Muscle of arm (tissue), 12 donors: ENCODE measurements around the gene PNPLA3. TPM values are rescaled to one million over a fixed set of nuclear protein-coding genes. Genes with fewer than 3 reads are reported as not detected.
"Not testable (repeated sequence)": the region's sequence is repeated elsewhere in the genome, so short reads cannot be mapped to it uniquely, and the experiment has no call there.

Experiments
- DNase-seq: peaks from one replicate; pipeline ENCODE4 v3.0.0-alpha.2; 2013
- polyA plus RNA-seq, 12 donors: library from polyadenylated mRNA; unstranded; fragments of 120-200 nt; gene quantifications; one replicate each; pipeline ENCODE4 v1.2.1, GENCODE V29; 2013; ENCODE audit not compliant: insufficient read length in 12 of 12

PNPLA3 gene
- polyA plus RNA-seq, 12 donors: 0.31 to 1.7 (median 0.49) TPM; not detected in 2

- DNase-seq: no peak
Measured at GRCh38 chr22:43889201-43889859, 34.3 kb upstream of the PNPLA3 start.

GRCh38 chr22:43889860-43890253 lies 33.7 kb upstream of the PNPLA3 start:
- no peak for DNase-seq

- no peak for DNase-seq
Measured at GRCh38 chr22:43890901-43891331, 32.7 kb upstream of the PNPLA3 start.

GRCh38 chr22:43891360-43892182 lies 32.0 kb upstream of the PNPLA3 start, which contains the start of gene PNPLA5:
PNPLA5 (minus strand) TSS chr22:43892013; CDS start chr22:43891880, 133 bp downstream.
- no peak for DNase-seq

- no peak for DNase-seq
Measured at GRCh38 chr22:43892183-43892894, 31.3 kb upstream of the PNPLA3 start.

- no peak for DNase-seq
Measured at GRCh38 chr22:43893266-43893665, 30.3 kb upstream of the PNPLA3 start.

GRCh38 chr22:43894122-43894521 lies 29.5 kb upstream of the PNPLA3 start:
- DNase-seq: no peak

- DNase-seq: no peak
Measured at GRCh38 chr22:43895986-43896645, 27.5 kb upstream of the PNPLA3 start.

- no peak for DNase-seq
Measured at GRCh38 chr22:43897751-43898261, 25.8 kb upstream of the PNPLA3 start.

- no peak for DNase-seq
Measured at GRCh38 chr22:43900206-43900605, 23.4 kb upstream of the PNPLA3 start.

- DNase-seq: no peak
Measured at GRCh38 chr22:43901976-43902643, 21.5 kb upstream of the PNPLA3 start.

- DNase-seq: not testable (repeated sequence)
Measured at GRCh38 chr22:43903033-43903432, 20.6 kb upstream of the PNPLA3 start.

GRCh38 chr22:43904412-43904811 lies 19.2 kb upstream of the PNPLA3 start:
- not testable (repeated sequence) for DNase-seq

- no peak for DNase-seq
Measured at GRCh38 chr22:43905681-43906080, 17.9 kb upstream of the PNPLA3 start.

- no peak for DNase-seq
Measured at GRCh38 chr22:43909708-43910107, 13.9 kb upstream of the PNPLA3 start.

- no peak for DNase-seq
Measured at GRCh38 chr22:43910178-43910695, 13.4 kb upstream of the PNPLA3 start.

GRCh38 chr22:43911351-43911750 lies 12.3 kb upstream of the PNPLA3 start:
- no peak for DNase-seq

GRCh38 chr22:43917521-43917920 lies 6.1 kb upstream of the PNPLA3 start:
- DNase-seq: no peak

- no peak for DNase-seq
Measured at GRCh38 chr22:43919106-43919973, 4.3 kb upstream of the PNPLA3 start.

- DNase-seq: no peak
Measured at GRCh38 chr22:43921370-43921769, 2.2 kb upstream of the PNPLA3 start.
